Stimulated activated CD4-positive, alpha-beta T cell treated with anti-CD3 and anti-CD28 coated beads, TNF-alpha, amount 100 ng/mL, for 24 hours (primary cell): ENCODE measurements around the gene FAM13A.
"Not testable (repeated sequence)": the region's sequence is repeated elsewhere in the genome, so short reads cannot be mapped to it uniquely, and the experiment has no call there.

Experiments
- DNase-seq, 3 experiments: peaks; one replicate each; pipeline ENCODE4 v3.0.0-alpha.2; 2020; ENCODE audit warnings: low read depth in 3 of 3

The FAM13A gene

DNA sequence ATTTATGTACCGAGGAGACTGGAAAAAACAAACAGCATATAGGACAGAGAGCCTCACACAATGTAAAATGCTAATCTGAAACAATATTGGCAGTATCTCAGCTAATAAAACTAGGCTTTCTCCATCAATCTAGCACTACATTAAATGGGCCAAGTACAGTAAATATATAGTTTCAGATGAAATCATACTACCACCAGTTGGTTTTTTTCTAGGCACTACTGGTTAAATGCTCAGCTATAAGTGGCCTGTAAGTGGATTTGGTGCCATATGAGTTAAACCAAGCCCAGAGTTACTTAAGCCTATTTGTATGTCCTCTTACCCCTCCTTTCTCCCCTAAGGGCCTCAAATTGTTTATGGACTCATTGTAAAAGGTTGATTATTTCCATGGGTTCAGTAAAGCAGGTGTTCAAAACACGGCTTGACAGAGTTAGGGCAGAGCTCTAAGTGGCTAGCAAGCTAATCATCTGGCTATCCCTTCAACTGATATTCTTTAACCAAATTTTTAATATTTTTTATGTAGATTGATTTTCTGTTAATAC is 57.5 kb downstream of the FAM13A start:
- no peak for DNase-seq

DNA sequence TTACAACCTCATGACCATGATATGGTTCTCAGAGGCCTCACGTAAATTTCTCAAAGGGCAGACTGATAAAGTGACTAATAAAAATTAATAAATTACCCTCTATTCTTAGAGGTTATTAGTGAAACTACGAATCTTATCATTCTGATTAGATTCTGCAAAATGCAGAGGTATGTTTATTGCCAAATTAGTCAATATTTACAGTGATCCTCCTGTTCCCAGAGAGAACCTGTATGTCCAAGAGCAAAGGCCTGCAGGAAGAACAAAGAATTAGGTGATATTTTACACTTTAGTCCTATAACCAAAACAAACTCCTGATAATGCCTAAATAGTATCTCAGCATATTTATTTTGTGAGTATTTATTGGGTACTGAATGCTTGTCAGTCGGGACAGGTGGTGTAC is 58.1 kb downstream of the FAM13A start:
- DNase-seq: no peak

DNA sequence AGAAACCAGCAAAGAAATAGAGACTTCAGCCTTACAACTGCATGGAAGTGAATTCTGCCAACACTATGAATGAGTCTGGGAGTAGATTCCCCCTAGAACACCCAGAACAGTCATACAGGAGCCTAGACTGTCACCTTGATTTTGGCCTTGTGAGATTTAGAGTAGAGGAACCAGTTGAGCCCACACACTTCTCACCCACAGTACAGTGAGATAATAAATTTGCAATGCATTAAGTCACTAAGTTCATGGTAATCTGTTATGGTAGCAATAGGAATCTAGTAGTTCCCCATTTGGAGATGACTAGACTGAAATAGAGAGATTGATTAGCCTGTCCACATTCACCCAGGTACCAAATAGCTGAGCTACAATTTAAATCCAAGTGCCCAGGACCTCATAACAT is 59.0 kb downstream of the FAM13A start:
- DNase-seq: no peak

DNA sequence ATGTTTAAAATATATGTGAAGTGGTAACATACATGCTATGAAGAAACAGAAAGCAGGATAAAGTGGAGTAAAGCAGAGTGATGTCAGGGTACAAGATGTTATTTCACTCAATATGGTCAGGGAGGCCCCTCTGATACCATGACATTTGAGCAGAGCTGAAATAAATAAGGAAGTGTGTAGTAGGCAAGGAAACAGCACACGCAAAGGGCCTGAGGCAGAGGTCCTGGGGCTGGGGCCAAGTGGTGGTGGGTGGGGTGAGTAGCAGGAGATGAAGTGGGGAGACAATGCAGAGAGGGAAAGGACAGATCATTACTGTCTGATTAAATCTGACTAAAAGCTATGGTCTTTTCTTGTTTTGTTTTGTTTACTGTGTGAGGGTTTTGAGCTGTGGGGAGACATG is 61.1 kb downstream of the FAM13A start:
- no peak for DNase-seq

- not testable (repeated sequence) for DNase-seq
Observed at GRCh38 chr4:88995257-88995656, 61.7 kb downstream of the FAM13A start.

DNA sequence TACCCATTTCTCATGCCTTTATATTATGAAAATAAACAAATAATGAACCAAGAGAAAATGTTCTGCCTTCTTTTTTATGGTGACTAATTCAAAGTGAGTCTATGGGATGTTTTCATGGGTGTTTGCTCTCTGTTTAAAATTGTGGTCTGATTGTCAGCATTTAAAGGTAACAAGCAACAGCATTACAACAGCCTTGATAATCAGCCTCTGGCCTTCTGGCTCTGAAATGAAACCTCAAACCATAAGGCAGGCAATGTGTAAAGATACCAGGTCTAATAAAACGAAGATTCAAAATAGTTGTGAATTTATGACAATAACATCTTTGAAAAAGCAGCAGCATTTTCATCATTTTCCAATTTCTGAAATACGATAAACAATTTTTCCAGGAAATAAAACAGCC is 63.7 kb downstream of the FAM13A start:
- DNase-seq: no peak

- no peak for DNase-seq
Observed at GRCh38 chr4:88991746-88992145, 65.2 kb downstream of the FAM13A start.

DNA sequence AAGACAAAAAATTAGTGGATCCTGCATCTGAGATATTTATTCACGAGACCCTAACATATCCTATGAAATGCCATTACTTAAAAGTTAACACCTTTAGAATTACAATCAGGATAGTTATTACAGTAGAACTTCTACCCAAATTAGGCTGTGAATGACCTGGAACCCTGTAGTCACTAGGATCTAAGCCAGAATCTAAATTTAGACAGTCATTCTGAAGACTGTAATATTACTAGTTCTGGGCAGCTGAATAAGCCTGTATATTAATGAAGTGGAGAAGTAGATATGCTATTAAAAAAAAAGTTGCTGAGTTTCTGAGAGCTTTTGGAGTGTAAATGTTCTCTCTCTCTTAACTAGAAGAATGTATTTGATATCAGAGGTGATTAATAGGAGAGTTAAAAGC is 67.0 kb downstream of the FAM13A start:
- DNase-seq: no peak

GRCh38 chr4:88985088-88985773 is 71.8 kb downstream of the FAM13A start:
- DNase-seq: no peak

DNA sequence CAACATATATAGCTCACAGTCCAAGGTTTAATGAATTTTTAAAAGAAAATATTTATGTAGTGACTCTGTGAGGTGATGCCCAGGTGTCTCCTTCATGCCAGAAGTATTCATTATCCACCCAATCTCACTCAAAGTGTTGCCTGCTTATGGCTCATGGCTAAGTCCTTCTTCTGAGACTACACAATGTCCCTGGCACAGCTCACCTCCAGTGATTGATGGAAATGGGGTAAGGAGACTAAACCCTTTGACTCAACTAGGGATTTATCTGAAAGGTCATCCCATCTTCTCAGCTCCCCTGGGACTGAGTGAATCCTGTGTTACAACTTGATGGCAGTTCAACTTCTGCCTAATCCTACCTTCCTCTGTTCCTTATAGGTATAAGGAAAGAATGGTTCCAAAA is 74.2 kb downstream of the FAM13A start:
- no peak for DNase-seq

GRCh38 chr4:88981993-88982392 is 75.0 kb downstream of the FAM13A start:
- DNase-seq: no peak

DNA sequence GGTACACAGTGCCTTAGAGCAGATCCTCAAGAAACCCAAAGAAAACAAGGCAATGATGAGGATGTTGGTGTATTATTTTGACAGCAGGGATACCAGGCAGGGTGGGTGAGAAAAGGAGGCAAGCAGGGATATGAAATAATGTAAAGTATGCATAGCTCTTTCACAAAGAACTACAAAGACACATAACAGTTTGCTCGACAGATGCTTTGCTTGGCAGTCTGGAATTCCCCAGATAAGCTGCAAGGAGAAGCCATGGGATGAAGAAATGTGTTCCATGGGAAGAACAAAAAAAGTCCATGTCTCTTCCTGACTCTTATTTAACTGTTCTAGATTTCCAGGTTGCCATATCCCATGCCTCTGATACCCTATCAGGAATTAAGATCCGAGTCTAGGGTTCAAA is 75.4 kb downstream of the FAM13A start:
- DNase-seq: no peak

- no peak for DNase-seq
Observed at GRCh38 chr4:88979276-88979675, 77.7 kb downstream of the FAM13A start.

- DNase-seq: no peak
Observed at GRCh38 chr4:88976775-88977035, 80.3 kb downstream of the FAM13A start.

DNA sequence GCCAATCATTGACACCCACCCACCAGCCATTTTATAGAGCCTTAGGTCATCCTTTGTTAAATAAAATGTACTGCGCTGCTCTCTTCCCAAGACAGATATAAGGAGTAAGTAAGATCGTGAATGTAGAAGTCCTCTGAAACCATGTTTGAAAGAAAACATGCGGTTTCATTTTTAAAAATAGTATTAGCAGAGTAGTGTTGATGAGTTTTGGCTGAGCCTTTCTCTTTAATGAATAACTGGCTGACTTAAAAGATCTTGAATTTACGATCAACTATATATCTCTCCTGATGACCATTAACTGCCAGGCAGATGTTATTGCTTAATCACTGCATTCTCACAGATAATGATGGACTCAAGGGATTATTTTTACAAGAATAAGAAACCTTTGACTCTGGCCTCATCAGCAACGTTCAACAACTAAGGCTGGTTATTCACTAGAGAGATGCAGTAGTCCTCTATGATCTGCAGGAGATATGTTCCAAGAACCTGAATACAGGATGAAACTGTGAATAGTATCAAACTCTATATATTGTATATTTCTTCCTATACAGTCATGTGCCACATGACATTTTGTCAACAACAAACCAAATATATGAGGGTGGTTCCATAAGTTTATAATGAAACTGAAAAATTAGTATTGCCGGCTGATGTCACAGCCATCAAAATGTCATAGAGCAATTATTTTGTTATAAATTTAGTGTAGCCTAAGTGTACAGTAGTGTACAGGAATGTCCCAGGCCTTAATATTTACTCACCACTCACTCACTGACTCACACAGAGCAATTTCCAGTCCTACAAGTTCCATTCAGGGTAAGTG is 80.8 kb downstream of the FAM13A start:
- DNase-seq: no peak

GRCh38 chr4:88971536-88971935 is 85.4 kb downstream of the FAM13A start:
- no peak for DNase-seq

DNA sequence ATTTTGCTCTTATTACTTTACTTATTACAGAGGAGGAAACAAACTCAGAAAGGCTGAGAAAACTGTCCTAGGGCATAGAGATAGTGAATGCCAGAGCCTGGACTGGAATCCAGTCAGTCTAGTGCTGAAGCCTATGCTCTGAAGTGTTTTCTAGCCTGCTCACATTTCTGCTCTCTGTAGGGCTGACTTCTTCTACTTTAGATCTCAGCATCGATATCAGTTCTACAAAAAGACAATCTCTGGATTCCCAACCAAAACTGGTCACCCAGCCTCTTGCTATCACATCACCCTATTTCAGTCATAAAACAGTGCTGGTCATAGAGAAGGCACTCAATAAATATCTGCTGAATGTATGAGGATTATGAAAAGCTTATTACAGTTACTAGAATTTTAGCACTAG is 87.2 kb downstream of the FAM13A start:
- DNase-seq: no peak

DNA sequence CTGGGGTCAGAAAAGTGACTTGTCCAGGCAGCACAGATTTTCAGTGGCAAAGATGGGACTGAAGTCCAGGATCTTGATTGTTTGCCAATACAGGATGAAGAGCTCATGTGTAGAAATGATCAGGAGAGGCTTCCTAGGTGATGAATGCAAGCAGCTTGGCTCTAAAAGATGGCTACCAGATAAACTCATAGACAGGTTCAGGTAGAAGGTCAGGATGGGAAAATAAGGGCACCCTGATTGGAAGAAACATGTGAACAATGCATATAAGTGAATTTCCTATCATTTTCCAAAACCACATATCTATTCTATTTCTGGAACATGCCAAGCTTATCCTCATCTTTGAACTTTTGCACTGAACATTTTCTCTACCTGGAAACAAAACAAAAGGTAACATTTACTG is 87.7 kb downstream of the FAM13A start:
- DNase-seq: no peak

DNA sequence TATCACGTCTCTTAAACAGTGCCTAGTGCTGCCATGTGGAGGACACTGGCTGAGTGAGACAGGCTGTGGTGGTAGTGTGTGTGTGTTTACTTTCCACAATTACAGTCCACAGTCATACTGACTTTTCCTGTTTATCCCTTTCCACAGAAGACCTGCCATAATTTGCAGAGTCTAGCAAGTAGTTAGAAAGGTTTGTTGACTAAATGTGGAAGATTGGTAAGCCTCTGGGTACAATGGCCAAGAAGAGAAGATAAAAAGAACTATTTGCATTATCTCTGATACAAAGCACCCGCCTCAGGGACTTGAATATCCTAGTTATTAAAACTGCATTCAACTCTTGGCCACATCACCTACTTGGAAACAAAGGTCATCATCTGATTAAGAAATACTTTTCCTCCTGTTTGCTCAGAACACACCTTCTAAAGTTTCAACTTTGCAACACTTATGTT is 89.1 kb downstream of the FAM13A start:
- no peak for DNase-seq

DNA sequence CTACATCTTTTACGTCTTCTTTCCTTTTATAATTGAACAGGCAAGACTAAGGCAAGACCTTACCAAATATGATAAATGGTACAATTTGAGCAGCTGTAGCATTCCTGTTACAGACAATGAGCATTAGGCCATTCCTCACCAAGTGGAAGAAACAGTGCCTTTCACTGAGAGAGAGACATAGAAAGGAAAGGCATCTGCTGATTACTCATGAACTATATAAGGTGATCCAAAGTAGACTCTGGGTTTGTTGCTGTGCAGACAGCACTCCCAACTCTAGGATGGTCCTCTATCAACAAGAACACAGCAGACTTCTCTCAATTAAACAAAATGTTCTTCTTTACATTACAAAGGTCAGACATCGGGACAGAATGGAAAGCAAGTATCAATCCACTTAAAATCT is 91.9 kb downstream of the FAM13A start:
- no peak for DNase-seq

GRCh38 chr4:88964450-88964849 is 92.5 kb downstream of the FAM13A start:
- no peak for DNase-seq

GRCh38 chr4:88963817-88964216 is 93.2 kb downstream of the FAM13A start:
- no peak for DNase-seq

GRCh38 chr4:88962396-88962795 is 94.6 kb downstream of the FAM13A start:
- no peak for DNase-seq
